ENCODE data around the gene TNXB.

DNA sequence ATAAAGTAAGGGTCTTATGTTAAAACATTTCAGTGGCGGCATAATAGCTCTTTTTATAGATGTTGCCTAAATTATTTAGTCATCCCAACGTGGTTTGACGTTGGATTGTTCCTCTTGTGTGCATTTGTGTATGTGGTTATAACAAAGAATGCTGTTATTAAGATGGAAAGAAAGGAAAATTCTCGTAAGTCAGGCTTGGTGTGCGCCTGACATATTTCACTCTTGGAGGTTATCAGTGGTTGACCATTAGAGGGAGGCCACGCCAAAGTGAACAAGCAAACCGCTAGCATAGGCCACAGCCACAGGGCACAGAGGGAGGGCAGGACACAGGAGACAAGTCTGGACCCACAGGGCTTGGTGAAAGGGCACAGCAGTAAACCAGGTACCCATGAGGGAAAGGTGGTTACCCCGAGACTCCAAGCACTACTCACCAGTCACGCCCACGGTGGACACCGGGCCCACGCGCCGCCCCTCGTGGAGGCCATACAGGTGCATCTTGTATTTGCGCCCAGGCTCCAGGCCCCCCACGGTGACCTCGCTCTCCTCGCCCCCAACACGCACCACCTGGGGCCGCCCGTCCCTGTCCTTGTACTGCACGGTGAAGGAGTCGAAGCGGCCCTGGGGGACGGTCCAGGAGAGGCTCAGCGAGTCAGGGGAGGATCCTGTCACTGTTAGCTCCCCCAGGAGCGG is 48.0 kb downstream of the TNXB start:
- no peak for TF ChIP-seq POLR2A (IDR thresholded peaks at IDR 0.05)
- TF ChIP-seq, protein P1, sequence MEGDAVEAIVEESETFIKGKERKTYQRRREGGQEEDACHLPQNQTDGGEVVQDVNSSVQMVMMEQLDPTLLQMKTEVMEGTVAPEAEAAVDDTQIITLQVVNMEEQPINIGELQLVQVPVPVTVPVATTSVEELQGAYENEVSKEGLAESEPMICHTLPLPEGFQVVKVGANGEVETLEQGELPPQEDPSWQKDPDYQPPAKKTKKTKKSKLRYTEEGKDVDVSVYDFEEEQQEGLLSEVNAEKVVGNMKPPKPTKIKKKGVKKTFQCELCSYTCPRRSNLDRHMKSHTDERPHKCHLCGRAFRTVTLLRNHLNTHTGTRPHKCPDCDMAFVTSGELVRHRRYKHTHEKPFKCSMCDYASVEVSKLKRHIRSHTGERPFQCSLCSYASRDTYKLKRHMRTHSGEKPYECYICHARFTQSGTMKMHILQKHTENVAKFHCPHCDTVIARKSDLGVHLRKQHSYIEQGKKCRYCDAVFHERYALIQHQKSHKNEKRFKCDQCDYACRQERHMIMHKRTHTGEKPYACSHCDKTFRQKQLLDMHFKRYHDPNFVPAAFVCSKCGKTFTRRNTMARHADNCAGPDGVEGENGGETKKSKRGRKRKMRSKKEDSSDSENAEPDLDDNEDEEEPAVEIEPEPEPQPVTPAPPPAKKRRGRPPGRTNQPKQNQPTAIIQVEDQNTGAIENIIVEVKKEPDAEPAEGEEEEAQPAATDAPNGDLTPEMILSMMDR (IDR thresholded peaks at IDR 0.05) = no peak
- no peak for TF ChIP-seq EP300 (IDR thresholded peaks at IDR 0.05)
